GM21367 (cell line): ENCODE data around the gene TUBB6.
A peak's percentile ranks its signal among the peaks of the same experiment; 100 is the strongest.

Experiments used
- ATAC-seq: cut with Tn5 transposase; IDR thresholded peaks from one replicate; pipeline ENCODE4 v1.9.1; 2021; ENCODE audit not compliant: unreplicated experiment

Gene TUBB6

GRCh38 chr18:12307701-12308385, at the start of gene TUBB6:
Gene TUBB6, plus strand, starts transcription at chr18:12308241. Its CDS starts 52 bp downstream, at chr18:12308293.
- peak; percentile 54 for ATAC-seq

DNA sequence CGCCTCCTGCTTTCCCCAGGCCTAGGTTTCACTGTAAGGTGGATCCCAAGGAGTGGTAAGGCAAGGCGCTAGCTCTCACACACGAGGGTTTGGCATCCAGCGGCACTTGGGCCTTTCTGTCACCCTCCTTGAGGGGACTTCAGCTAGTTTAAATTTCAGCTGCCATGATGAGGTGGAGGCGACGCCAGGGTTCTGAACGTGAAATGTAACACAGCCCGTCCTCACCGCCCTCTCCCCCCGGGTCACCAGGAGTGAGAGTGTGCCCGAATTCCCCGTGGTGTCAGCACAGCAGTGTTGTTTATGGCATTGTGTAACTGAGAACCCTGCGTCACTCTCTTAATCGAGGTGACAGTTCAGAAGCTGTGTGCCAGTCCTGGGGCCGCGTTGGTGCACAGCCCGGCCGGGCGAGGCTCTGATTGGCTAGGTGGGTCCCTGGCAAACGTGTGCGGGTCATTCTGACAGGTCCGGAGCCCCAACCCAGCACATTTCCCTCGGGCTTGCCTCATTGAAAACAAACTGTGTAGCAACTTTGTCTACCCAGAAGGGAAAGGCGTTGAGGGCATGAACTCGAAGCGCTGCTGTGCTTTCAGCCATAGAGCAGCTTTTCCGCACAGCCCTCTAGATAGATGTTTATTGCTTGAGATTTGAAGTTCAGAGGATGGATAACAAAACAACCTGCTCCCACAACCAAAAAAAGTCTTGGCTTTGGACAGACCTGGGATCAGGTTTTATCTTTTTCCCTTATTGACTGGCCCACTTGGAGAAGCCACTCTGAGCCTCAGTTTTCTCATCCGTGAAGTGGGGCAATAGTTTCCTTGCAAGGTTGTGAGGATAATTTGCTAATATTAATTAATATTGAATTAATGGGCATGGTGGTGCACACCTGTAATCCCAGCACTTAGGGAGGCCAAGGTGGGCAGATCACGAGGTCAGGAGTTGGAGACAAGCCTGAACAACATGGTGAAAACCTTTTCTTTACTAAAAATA, 49.0 kb upstream of the TUBB6 start:
- no peak for ATAC-seq

DNA sequence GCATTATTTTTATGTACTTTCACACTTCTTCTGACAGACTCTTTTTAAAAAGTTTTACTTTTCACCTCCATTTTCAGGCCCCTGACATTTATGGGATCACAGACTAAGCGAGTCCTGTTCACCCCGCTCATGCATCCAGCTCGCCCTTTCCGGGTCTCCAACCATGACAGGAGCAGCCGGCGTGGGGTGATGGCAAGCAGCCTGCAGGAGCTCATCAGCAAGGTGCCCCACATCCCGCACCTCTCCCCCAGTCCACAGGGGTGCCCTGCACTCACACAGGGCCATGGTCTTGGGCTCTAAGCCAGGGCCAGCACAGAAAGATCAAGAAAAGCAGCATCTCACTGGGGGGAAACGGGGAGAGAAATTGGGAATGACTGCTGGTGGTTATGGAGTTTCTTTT, 45.3 kb upstream of the TUBB6 start:
- ATAC-seq: no peak

GRCh38 chr18:12264864-12265263, 43.2 kb upstream of the TUBB6 start:
- ATAC-seq: no peak

- ATAC-seq: peak; percentile 82
These were observed 36.4 kb upstream of the TUBB6 start for GRCh38 chr18:12271376-12272235.

DNA sequence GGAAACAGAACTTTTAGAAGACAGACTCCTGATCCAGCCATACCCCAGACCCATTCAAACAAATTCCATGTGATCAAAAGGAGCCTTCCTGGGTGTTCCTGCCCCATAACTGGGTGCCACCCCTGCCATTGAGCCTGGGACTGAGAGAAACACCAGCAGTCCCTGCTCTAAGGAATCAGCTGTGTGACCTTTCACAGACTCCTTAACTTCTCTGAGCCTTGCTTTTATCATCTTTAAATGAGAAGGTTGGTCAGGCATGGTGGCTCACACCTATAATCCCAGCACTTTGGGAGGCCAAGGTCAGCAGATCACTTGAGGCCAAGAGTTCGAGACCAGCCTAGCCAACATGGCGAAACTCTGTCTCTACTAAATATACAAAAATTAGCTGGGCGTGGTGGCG, 33.2 kb upstream of the TUBB6 start:
- ATAC-seq: no peak

- no peak for ATAC-seq
These were observed 31.1 kb upstream of the TUBB6 start for GRCh38 chr18:12276736-12277554.

- ATAC-seq: no peak
These were observed 29.8 kb upstream of the TUBB6 start for GRCh38 chr18:12278215-12278671.

DNA sequence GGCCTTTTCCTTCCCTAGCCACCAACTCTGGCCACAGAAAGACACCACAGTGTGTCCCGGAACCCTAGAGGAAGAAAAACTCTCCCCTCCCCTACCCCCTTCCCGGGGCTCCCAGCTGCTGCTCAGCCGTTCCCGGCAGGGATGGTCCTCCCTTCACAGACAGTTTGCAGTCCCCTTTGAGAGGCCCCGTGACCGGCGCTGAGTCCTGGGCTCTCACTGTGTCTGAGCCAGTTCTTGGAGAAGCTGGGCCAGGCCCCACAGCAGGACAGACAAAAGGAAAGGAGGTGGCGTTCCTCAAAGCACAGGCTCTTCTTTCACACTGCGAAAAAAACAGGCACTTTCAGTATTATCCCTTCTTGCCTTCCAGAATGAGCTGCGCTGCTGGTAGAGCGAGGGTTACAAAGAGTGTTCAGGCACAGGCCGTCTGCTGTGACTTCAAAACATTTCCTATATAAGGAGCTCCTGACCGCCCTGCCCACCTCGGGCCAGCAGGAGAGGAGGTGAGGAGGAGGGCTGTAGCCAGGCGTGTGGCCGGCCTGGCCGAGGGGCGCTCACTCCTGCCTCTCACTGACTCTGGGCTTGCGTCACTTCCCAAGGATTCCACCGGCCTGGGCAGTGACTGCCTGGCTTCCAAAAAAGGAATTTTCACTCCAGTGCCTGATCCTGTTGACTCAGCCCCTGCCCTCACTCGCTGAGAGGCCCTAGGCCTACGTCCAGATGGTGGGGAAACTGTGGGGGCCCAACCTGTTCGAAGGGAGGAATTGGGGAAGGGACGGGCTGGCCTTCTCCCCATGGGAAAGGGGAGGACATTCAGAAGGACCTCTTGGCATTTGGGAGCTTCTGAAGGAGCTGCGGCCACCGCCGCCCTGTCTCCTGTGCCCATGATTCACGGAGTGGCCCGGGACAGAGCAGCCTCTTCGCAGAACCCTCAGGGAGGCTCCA, 29.0 kb upstream of the TUBB6 start:
- no peak for ATAC-seq

DNA sequence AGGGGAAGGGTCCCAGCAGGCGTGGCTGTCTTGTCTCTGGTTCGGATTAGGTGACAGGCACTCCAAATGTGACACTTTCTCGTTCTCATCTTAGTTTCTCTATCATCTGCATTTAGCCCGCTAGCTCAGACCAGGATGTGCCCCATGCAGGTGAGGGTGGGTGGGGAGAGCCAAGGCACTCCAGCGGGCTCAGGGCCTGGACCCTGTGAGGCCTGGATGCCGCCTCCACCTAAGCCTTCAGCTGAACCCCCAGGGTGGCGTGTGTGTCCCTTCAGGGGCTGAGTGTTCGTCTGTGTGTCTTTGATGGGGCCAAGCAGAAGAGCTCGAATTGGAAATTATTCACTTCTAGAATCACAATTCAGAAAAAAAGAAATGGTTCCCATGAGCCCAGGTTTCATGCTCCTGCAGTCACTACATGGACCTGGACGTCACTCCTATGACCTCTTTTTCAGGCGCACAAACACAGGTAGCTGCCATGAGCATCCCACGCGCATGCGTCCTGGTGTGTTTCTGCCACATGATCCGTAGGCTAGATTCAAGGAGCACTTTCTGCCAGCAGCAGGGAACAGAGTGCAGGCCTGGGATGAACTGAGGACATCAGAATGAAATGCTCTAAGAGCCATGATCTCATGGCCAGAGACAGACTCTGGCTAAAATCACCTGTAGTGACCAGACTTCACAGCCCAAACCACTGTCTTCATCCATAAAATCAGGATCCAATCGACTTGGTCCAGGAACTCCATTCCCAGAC, 28.1 kb upstream of the TUBB6 start:
- no peak for ATAC-seq

DNA sequence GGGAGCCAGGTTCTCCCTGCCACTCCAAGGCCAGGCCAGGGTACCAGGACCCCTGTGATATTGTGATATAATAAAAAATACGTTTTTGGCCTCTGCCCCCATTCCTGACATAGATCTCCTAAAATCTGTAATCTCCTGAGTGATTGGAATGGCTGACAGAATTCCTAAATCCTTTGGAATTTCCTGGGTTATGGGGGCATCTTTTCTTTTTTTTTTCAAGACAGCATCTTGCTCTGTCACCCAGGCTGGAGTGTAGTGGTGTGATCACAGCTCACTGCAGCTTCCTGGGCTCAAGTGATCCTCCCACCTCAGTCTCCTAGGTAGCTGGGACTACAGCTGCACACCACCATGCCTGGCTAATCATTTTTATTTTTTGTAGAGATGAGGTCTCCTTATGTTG, 26.2 kb upstream of the TUBB6 start:
- ATAC-seq: no peak

GRCh38 chr18:12282442-12283039, 25.5 kb upstream of the TUBB6 start:
- no peak for ATAC-seq

GRCh38 chr18:12283256-12283655, 24.8 kb upstream of the TUBB6 start:
- no peak for ATAC-seq

DNA sequence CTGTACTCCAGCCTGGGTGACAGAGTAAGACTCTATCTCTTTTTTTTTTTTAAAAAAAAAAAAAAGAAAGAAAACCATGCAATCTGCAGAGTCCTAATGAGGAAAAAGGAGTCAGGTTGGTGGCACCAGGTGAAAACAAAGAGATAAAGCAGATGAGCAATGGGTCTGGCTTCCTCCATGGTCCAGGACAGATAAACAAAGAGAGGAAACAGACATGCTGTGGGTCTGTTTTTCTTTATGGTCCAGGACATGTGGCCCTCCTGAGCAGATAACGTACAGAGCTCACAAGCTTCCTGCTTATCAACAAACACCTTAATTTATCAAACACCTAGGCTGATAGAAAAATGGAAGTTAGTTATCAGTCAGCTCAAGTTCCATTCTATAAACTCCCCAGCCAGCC, 24.4 kb upstream of the TUBB6 start:
- ATAC-seq: no peak

- ATAC-seq: no peak
These were observed 20.8 kb upstream of the TUBB6 start for GRCh38 chr18:12287131-12287681.

DNA sequence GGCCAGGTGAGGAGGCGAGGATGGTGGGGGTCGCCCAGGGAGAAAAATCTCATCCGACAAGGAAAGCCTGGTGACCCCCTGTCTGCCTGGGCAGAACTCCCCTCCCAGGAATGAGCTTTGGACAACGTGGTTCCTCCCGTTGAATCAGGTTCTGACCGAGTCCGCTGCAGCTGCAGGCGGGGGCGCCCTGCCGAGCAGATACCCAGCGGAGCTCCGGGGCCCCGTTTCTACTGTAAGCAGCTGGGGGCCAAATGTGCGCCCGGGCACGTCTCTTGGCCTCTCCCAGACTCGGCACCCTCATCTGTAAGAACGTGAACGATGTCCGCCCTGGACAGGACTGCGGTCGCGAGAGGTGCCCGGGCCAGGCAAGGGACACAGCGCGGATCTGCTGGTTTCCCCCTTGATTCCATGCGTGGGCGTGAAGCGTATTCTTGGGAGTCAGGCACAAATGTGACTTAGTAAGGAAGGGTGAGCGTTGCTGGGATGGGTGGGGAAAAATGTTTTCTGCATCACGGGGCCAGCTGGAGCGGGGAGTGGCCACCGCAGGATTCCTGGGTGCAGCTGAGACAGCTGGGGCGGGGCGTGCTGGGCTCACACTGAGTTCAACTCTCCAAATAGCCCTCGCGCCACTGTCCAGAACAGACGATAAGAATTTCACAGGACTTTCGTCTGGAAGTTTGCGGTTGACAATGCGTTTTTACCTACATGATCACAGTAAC, 20.2 kb upstream of the TUBB6 start:
- no peak for ATAC-seq

- ATAC-seq: no peak
These were observed 19.7 kb upstream of the TUBB6 start for GRCh38 chr18:12288403-12288755.
